HepG2 (cell line): Measurements from ENCODE around the gene EI24. TPM values are rescaled to one million over a fixed set of nuclear protein-coding genes. Genes with fewer than 3 reads are reported as not detected.
A peak's percentile ranks its signal among the peaks of the same experiment; 100 is the strongest.

Source experiments
- BRCA1 ChIP-seq: sonication (generic); formaldehyde crosslinking; IDR thresholded peaks from 2 replicates; pipeline ENCODE4 v1.4.0; 2020; ENCODE audit warnings: missing genetic modification reagents
- CENPX ChIP-seq: sonication (generic); formaldehyde crosslinking; IDR thresholded peaks from 2 replicates; pipeline ENCODE4 v1.9.0; 2021; ENCODE audit warnings: mild to moderate bottlenecking, missing genetic modification reagents, moderate library complexity
- JDP2 ChIP-seq: sonication (generic); formaldehyde crosslinking; IDR thresholded peaks from 2 replicates; pipeline ENCODE4 v1.8.1; 2022; ENCODE audit warnings: missing genetic modification reagents, borderline replicate concordance
- KLF9 ChIP-seq: IDR thresholded peaks from 2 replicates; pipeline ENCODE4 v1.6.1; 2016; ENCODE audit warnings: low read depth
- NR2F1 ChIP-seq, 2 experiments: fragments of 450-650 bp in 1 of 2; formaldehyde crosslinking in 1 of 2; IDR thresholded peaks; 2 replicates each; pipeline versions ENCODE4 v1.5.0 to v1.6.1; 2016 to 2020; ENCODE audit warnings: mild to moderate bottlenecking in 1 of 2, missing compliant biosample characterization in 1 of 2, missing genetic modification reagents in 1 of 2, moderate library complexity in 1 of 2
- TARDBP ChIP-seq: sonication (generic); formaldehyde crosslinking; IDR thresholded peaks from 2 replicates; pipeline ENCODE4 v1.8.0; 2022; ENCODE audit warnings: mild to moderate bottlenecking, missing genetic modification reagents
- TBX2 ChIP-seq: sonication (generic); formaldehyde crosslinking; IDR thresholded peaks from 2 replicates; pipeline ENCODE4 v1.5.0; 2020; ENCODE audit warnings: missing genetic modification reagents, mild to moderate bottlenecking, borderline replicate concordance
- ZFP36 ChIP-seq: fragments of 150-350 bp; IDR thresholded peaks from 2 replicates; pipeline ENCODE4 v1.6.1; 2018; ENCODE audit warnings: borderline replicate concordance, low read length, low read depth; ENCODE audit not compliant: partially characterized antibody
- ZNF274 ChIP-seq: sonication (generic); formaldehyde crosslinking; IDR thresholded peaks from 2 replicates; pipeline ENCODE4 v1.5.1; 2020; ENCODE audit warnings: mild to moderate bottlenecking, missing genetic modification reagents
- ZSCAN29 ChIP-seq: sonication (generic); formaldehyde crosslinking; conservative IDR thresholded peaks from 2 replicates; pipeline ENCODE4 v1.4.0; 2020; ENCODE audit warnings: mild to moderate bottlenecking, missing genetic modification reagents
- polyA plus RNA-seq, 8 experiments: library from polyadenylated mRNA; depleted of rRNA in 3 of 8; stranded (reverse) in 7 of 8; unstranded in 1 of 8; fragments of >200 nt; fragmentation: Illumina TruSeq in 4 of 8; extraction: Trizol in 4 of 8; gene quantifications; 2 replicates each; pipeline versions ENCODE4 v1.2.1 to v1.2.3, GENCODE V29; 2011 to 2016; ENCODE audit warnings: low read depth in 4 of 8, missing spikeins in 1 of 8, mixed read lengths in 1 of 8; ENCODE audit not compliant: insufficient read depth in 1 of 8
- total RNA-seq, 5 experiments: library from RNA; depleted of rRNA; stranded (reverse); fragments of >200 nt; fragmentation: Illumina TruSeq; extraction: Trizol; gene quantifications; 2 replicates each; pipeline ENCODE4 v1.2.3, GENCODE V29; 2016; ENCODE audit warnings: low read depth in 1 of 5
- TF ChIP-seq, protein P1 (sequence below): sonication (generic); formaldehyde crosslinking; IDR thresholded peaks from 2 replicates; pipeline ENCODE4 v1.5.0; 2020; ENCODE audit warnings: mild to moderate bottlenecking, missing genetic modification reagents, borderline replicate concordance
- TF ChIP-seq, protein P2 (sequence below): sonication (generic); formaldehyde crosslinking; IDR thresholded peaks from 2 replicates; pipeline ENCODE4 v1.5.0; 2020; ENCODE audit warnings: mild to moderate bottlenecking, missing genetic modification reagents, moderate library complexity
- TF ChIP-seq, protein P3 (sequence below): sonication (generic); formaldehyde crosslinking; IDR thresholded peaks from 2 replicates; pipeline ENCODE4 v1.4.0; 2020; ENCODE audit warnings: missing genetic modification reagents, borderline replicate concordance
- TF ChIP-seq, protein P4 (sequence below): sonication (generic); formaldehyde crosslinking; IDR thresholded peaks from 2 replicates; pipeline ENCODE4 v1.4.0; 2020; ENCODE audit warnings: missing genetic modification reagents

Gene EI24
- total and polyA plus RNA-seq, 2 of the 13 experiments (the other 11 are each of a cell fraction or from before 2014, with no cell fraction given) = 84.7 to 126 TPM

DNA sequence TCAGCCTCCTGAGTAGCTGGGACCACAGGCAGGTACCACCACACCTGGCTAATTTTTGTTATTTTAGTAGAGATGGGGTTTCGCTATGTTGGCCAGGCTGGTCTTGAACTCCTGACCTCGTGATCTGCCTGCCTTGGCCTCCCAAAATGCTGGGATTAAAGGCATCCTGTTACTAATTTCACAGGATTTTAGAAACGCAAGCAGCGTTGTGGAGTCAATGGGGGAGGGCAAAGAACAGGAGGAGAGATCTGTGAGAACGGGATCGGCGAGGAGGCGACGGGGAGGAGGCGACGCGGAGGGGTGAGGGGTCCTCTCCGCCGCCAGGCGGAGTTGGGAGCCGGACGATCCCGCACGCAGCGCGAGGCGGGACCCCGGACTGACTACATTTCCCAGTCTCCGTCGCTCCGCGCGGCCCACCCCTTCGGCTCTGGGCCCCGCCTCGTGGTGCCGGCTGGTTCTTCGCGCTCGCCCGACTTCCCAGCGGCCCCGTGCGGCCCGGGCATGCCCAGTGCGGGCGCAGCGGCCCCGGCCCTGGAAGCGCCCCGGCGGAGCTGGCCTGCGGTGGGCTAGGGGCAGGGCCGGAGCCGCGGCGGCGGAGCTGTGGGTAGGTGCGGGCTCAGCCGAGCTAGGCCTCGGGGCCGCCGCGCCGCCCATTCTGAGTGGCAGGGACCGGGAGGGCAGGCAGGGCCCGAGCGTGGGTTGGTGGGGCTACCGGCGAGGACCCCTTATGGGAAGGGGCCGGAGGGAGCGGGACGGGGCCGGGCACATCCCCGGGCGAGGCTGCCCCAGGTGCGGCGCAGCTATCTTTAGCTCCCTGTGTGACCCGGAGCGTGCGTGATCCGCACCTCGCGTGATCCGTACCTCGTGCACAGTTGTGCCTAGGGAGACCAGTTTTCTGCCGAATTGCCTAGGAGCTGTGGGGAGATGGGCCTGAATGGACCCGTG, at the start of gene EI24 (continued):
- TF ChIP-seq BRCA1 (CRISPR knock-in tag) = no peak
- TF ChIP-seq NR2F1 (CRISPR knock-in tag; IDR thresholded peaks at IDR 0.05) = no peak
- TF ChIP-seq, protein P1, sequence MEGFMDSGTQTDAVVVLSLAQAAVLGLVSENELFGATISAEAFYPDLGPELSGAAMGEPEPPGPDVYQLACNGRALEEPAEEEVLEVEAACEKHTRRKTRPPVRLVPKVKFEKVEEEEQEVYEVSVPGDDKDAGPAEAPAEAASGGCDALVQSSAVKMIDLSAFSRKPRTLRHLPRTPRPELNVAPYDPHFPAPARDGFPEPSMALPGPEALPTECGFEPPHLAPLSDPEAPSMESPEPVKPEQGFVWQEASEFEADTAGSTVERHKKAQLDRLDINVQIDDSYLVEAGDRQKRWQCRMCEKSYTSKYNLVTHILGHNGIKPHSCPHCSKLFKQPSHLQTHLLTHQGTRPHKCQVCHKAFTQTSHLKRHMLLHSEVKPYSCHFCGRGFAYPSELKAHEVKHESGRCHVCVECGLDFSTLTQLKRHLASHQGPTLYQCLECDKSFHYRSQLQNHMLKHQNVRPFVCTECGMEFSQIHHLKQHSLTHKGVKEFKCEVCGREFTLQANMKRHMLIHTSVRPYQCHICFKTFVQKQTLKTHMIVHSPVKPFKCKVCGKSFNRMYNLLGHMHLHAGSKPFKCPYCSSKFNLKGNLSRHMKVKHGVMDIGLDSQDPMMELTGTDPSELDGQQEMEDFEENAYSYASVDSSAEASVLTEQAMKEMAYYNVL (CRISPR knock-in tag) = 0 out of 2 replicates have a peak, but pooled peaks have one; percentile 53
- TF ChIP-seq TARDBP (CRISPR knock-in tag) = peak; percentile 64; the same call in 1 of the 2 replicates
- TF ChIP-seq ZFP36 = no peak
- no peak for TF ChIP-seq ZSCAN29
- peak; percentile 72; the same call in 1 of the 2 replicates for TF ChIP-seq KLF9
- TF ChIP-seq ZNF274 (CRISPR knock-in tag) = peak; percentile 50; the same call in 1 of the 2 replicates
- TF ChIP-seq JDP2 (CRISPR knock-in tag) = no peak
- TF ChIP-seq, protein P2, sequence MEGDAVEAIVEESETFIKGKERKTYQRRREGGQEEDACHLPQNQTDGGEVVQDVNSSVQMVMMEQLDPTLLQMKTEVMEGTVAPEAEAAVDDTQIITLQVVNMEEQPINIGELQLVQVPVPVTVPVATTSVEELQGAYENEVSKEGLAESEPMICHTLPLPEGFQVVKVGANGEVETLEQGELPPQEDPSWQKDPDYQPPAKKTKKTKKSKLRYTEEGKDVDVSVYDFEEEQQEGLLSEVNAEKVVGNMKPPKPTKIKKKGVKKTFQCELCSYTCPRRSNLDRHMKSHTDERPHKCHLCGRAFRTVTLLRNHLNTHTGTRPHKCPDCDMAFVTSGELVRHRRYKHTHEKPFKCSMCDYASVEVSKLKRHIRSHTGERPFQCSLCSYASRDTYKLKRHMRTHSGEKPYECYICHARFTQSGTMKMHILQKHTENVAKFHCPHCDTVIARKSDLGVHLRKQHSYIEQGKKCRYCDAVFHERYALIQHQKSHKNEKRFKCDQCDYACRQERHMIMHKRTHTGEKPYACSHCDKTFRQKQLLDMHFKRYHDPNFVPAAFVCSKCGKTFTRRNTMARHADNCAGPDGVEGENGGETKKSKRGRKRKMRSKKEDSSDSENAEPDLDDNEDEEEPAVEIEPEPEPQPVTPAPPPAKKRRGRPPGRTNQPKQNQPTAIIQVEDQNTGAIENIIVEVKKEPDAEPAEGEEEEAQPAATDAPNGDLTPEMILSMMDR (CRISPR knock-in tag) = peak; percentile 85
- TF ChIP-seq, protein P3, sequence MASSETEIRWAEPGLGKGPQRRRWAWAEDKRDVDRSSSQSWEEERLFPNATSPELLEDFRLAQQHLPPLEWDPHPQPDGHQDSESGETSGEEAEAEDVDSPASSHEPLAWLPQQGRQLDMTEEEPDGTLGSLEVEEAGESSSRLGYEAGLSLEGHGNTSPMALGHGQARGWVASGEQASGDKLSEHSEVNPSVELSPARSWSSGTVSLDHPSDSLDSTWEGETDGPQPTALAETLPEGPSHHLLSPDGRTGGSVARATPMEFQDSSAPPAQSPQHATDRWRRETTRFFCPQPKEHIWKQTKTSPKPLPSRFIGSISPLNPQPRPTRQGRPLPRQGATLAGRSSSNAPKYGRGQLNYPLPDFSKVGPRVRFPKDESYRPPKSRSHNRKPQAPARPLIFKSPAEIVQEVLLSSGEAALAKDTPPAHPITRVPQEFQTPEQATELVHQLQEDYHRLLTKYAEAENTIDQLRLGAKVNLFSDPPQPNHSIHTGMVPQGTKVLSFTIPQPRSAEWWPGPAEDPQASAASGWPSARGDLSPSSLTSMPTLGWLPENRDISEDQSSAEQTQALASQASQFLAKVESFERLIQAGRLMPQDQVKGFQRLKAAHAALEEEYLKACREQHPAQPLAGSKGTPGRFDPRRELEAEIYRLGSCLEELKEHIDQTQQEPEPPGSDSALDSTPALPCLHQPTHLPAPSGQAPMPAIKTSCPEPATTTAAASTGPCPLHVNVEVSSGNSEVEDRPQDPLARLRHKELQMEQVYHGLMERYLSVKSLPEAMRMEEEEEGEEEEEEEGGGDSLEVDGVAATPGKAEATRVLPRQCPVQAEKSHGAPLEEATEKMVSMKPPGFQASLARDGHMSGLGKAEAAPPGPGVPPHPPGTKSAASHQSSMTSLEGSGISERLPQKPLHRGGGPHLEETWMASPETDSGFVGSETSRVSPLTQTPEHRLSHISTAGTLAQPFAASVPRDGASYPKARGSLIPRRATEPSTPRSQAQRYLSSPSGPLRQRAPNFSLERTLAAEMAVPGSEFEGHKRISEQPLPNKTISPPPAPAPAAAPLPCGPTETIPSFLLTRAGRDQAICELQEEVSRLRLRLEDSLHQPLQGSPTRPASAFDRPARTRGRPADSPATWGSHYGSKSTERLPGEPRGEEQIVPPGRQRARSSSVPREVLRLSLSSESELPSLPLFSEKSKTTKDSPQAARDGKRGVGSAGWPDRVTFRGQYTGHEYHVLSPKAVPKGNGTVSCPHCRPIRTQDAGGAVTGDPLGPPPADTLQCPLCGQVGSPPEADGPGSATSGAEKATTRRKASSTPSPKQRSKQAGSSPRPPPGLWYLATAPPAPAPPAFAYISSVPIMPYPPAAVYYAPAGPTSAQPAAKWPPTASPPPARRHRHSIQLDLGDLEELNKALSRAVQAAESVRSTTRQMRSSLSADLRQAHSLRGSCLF (CRISPR knock-in tag) = no peak
- TF ChIP-seq, protein P4, sequence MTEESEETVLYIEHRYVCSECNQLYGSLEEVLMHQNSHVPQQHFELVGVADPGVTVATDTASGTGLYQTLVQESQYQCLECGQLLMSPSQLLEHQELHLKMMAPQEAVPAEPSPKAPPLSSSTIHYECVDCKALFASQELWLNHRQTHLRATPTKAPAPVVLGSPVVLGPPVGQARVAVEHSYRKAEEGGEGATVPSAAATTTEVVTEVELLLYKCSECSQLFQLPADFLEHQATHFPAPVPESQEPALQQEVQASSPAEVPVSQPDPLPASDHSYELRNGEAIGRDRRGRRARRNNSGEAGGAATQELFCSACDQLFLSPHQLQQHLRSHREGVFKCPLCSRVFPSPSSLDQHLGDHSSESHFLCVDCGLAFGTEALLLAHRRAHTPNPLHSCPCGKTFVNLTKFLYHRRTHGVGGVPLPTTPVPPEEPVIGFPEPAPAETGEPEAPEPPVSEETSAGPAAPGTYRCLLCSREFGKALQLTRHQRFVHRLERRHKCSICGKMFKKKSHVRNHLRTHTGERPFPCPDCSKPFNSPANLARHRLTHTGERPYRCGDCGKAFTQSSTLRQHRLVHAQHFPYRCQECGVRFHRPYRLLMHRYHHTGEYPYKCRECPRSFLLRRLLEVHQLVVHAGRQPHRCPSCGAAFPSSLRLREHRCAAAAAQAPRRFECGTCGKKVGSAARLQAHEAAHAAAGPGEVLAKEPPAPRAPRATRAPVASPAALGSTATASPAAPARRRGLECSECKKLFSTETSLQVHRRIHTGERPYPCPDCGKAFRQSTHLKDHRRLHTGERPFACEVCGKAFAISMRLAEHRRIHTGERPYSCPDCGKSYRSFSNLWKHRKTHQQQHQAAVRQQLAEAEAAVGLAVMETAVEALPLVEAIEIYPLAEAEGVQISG (CRISPR knock-in tag) = peak; percentile 96
- TF ChIP-seq TBX2 = peak; percentile 49
- no peak for TF ChIP-seq CENPX (CRISPR knock-in tag)
